ENCODE measurements around the gene TNNT1. TPM values are rescaled to one million over a fixed set of nuclear protein-coding genes. Genes with fewer than 3 reads are reported as not detected.

Gene TNNT1
- polyA plus RNA-seq, 1 donor from 2014 or later = 6.2 TPM

GRCh38 chr19:55132453-55133129 lies 16.4 kb downstream of the TNNT1 start:
- H3K4me2 ChIP-seq (ENCODE audit: low read length) = no peak overlapping the region
- no peak overlapping the region for H3K27ac ChIP-seq (ENCODE audit: low read length)
- no peaks in the 10 kb centered on the region for H3K27me3 ChIP-seq (ENCODE audit: insufficient read depth, low read depth, low read length)
- H3K36me3 ChIP-seq (ENCODE audit: insufficient read depth, low read length) = no peaks in the 10 kb centered on the region
- H3K9ac ChIP-seq (ENCODE audit: low read length) = no peak overlapping the region
- no peaks in the 10 kb centered on the region for H3K79me2 ChIP-seq (replicated peaks; ENCODE audit: insufficient read depth, low read length)
- H2AFZ ChIP-seq (ENCODE audit: low read depth, low read length) = no peak overlapping the region
- TF ChIP-seq, protein P1, sequence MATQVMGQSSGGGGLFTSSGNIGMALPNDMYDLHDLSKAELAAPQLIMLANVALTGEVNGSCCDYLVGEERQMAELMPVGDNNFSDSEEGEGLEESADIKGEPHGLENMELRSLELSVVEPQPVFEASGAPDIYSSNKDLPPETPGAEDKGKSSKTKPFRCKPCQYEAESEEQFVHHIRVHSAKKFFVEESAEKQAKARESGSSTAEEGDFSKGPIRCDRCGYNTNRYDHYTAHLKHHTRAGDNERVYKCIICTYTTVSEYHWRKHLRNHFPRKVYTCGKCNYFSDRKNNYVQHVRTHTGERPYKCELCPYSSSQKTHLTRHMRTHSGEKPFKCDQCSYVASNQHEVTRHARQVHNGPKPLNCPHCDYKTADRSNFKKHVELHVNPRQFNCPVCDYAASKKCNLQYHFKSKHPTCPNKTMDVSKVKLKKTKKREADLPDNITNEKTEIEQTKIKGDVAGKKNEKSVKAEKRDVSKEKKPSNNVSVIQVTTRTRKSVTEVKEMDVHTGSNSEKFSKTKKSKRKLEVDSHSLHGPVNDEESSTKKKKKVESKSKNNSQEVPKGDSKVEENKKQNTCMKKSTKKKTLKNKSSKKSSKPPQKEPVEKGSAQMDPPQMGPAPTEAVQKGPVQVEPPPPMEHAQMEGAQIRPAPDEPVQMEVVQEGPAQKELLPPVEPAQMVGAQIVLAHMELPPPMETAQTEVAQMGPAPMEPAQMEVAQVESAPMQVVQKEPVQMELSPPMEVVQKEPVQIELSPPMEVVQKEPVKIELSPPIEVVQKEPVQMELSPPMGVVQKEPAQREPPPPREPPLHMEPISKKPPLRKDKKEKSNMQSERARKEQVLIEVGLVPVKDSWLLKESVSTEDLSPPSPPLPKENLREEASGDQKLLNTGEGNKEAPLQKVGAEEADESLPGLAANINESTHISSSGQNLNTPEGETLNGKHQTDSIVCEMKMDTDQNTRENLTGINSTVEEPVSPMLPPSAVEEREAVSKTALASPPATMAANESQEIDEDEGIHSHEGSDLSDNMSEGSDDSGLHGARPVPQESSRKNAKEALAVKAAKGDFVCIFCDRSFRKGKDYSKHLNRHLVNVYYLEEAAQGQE (IDR thresholded peaks at IDR 0.05; ENCODE audit: borderline replicate concordance) = no peak
- TF ChIP-seq EP300 (conservative IDR thresholded peaks at IDR 0.05; ENCODE audit: poor library complexity, severe bottlenecking) (no peak), POLR2AphosphoS5 (IDR thresholded peaks at IDR 0.05) (no peak), MXI1 (conservative IDR thresholded peaks at IDR 0.05; ENCODE audit: poor library complexity, severe bottlenecking) (no peak), RAD21 (conservative IDR thresholded peaks at IDR 0.05) (no peak), TAF1 (IDR thresholded peaks at IDR 0.05; ENCODE audit: low read depth) (no peak), EZH2 (IDR thresholded peaks at IDR 0.05; ENCODE audit: borderline replicate concordance, insufficient read depth, low read length, poor library complexity, severe bottlenecking) (no peak), SMC3 (conservative IDR thresholded peaks at IDR 0.05; ENCODE audit: poor library complexity) (no peak)
- TF ChIP-seq, protein P2, sequence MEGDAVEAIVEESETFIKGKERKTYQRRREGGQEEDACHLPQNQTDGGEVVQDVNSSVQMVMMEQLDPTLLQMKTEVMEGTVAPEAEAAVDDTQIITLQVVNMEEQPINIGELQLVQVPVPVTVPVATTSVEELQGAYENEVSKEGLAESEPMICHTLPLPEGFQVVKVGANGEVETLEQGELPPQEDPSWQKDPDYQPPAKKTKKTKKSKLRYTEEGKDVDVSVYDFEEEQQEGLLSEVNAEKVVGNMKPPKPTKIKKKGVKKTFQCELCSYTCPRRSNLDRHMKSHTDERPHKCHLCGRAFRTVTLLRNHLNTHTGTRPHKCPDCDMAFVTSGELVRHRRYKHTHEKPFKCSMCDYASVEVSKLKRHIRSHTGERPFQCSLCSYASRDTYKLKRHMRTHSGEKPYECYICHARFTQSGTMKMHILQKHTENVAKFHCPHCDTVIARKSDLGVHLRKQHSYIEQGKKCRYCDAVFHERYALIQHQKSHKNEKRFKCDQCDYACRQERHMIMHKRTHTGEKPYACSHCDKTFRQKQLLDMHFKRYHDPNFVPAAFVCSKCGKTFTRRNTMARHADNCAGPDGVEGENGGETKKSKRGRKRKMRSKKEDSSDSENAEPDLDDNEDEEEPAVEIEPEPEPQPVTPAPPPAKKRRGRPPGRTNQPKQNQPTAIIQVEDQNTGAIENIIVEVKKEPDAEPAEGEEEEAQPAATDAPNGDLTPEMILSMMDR (IDR thresholded peaks at IDR 0.05; ENCODE audit: poor library complexity, severe bottlenecking) = no peak
- H3K4me3 ChIP-seq (ENCODE audit: low read length) = no peak overlapping the region
- no peaks in the 10 kb centered on the region for H4K20me1 ChIP-seq (ENCODE audit: insufficient read depth)
- no peaks in the 10 kb centered on the region for H3F3A ChIP-seq (ENCODE audit: insufficient read depth, low read length, poor library complexity, severe bottlenecking)
- H3K9me2 ChIP-seq (ENCODE audit: insufficient read depth, low read length) = no peaks in the 10 kb centered on the region
- H3K9me3 ChIP-seq (ENCODE audit: low read length) = no peaks in the 10 kb centered on the region

GRCh38 chr19:55131421-55131820 lies 17.6 kb downstream of the TNNT1 start:
- no peak for TF ChIP-seq RAD21 (conservative IDR thresholded peaks at IDR 0.05)
- TF ChIP-seq POLR2AphosphoS5 (IDR thresholded peaks at IDR 0.05) = no peak
- TF ChIP-seq, protein P2 (IDR thresholded peaks at IDR 0.05; ENCODE audit: poor library complexity, severe bottlenecking) = no peak
- TF ChIP-seq SMC3 (conservative IDR thresholded peaks at IDR 0.05; ENCODE audit: poor library complexity) = no peak
- no peak overlapping the region for H3K9ac ChIP-seq (ENCODE audit: low read length)

More at GRCh38 chr19:55131421-55131820, 17.6 kb downstream of the TNNT1 start:
- H3K4me3 ChIP-seq (ENCODE audit: low read length) = no peak overlapping the region
- no peaks in the 10 kb centered on the region for H3K9me2 ChIP-seq (ENCODE audit: insufficient read depth, low read length)
- H3K9me3 ChIP-seq (ENCODE audit: low read length) = no peaks in the 10 kb centered on the region
- no peak overlapping the region for H3K27ac ChIP-seq (ENCODE audit: low read length)
- no peaks in the 10 kb centered on the region for H3K27me3 ChIP-seq (ENCODE audit: insufficient read depth, low read depth, low read length)
- no peaks in the 10 kb centered on the region for H3K79me2 ChIP-seq (replicated peaks; ENCODE audit: insufficient read depth, low read length)
- no peaks in the 10 kb centered on the region for H3F3A ChIP-seq (ENCODE audit: insufficient read depth, low read length, poor library complexity, severe bottlenecking)
- no peaks in the 10 kb centered on the region for H3K36me3 ChIP-seq (ENCODE audit: insufficient read depth, low read length)
- no peak overlapping the region for H3K4me2 ChIP-seq (ENCODE audit: low read length)
- H2AFZ ChIP-seq (ENCODE audit: low read depth, low read length) = no peak overlapping the region
- H4K20me1 ChIP-seq (ENCODE audit: insufficient read depth) = no peaks in the 10 kb centered on the region

Measured in neural cell (in vitro differentiated cells).